Inflammatory macrophage treated with lipopolysaccharide for 1 hour (primary cell): ENCODE measurements around the gene TGFB1.
"Not testable (repeated sequence)": the region's sequence is repeated elsewhere in the genome, so short reads cannot be mapped to it uniquely, and the experiment has no call there.

Experiments used
- DNase-seq, 2 donors: peaks; one replicate each; pipeline ENCODE4 v3.0.0-alpha.2; 2020 to 2022

The TGFB1 gene

GRCh38 chr19:41367848-41368301, 14.2 kb upstream of the TGFB1 start:
- peak; percentile 56 to 79 for DNase-seq

- no peak for DNase-seq
Measured at GRCh38 chr19:41366089-41366488, 12.4 kb upstream of the TGFB1 start.

GRCh38 chr19:41364524-41365391, 11.0 kb upstream of the TGFB1 start:
- peak; percentile 60 to 81 for DNase-seq

GRCh38 chr19:41363753-41364523, 10.2 kb upstream of the TGFB1 start, which contains the start of gene B9D2:
TSS of gene B9D2 (minus strand) at chr19:41364149. CDS start at chr19:41363519, 630 bp downstream.
- DNase-seq, result peak; percentile 97 to 98

- DNase-seq, result no peak
Measured at GRCh38 chr19:41363371-41363752, 9.6 kb upstream of the TGFB1 start.

GRCh38 chr19:41362143-41362847, 8.6 kb upstream of the TGFB1 start:
- no peak for DNase-seq

GRCh38 chr19:41359741-41360140, 6.0 kb upstream of the TGFB1 start:
- no peak for DNase-seq

GRCh38 chr19:41357746-41358145, 4.0 kb upstream of the TGFB1 start:
- no peak for DNase-seq

- DNase-seq, result peak in 1 of 2 donors; percentile 43
Measured at GRCh38 chr19:41356984-41357739, 3.4 kb upstream of the TGFB1 start.

- no peak for DNase-seq
Measured at GRCh38 chr19:41355802-41356201, 2.1 kb upstream of the TGFB1 start.

- no peak for DNase-seq
Measured at GRCh38 chr19:41355035-41355434, 1.3 kb upstream of the TGFB1 start.

GRCh38 chr19:41354343-41354953, 726 bp upstream of the TGFB1 start:
- DNase-seq, result no peak

- peak; percentile 63 to 74 for DNase-seq
Measured at GRCh38 chr19:41352609-41353465, 885 bp downstream of the TGFB1 start.

- no peak for DNase-seq
Measured at GRCh38 chr19:41352279-41352608, 1.5 kb downstream of the TGFB1 start.

- DNase-seq, result peak; percentile 67 to 80
Measured at GRCh38 chr19:41351339-41352245, 2.1 kb downstream of the TGFB1 start.

- DNase-seq, result no peak
Measured at GRCh38 chr19:41350735-41351338, 2.9 kb downstream of the TGFB1 start.

- not testable (repeated sequence) for DNase-seq
Measured at GRCh38 chr19:41346916-41347315, 6.8 kb downstream of the TGFB1 start.

GRCh38 chr19:41344162-41344561, 9.6 kb downstream of the TGFB1 start:
- no peak for DNase-seq
